Measurements from ENCODE around the gene KCTD2. TPM values are rescaled to one million over a fixed set of nuclear protein-coding genes. Genes with fewer than 3 reads are reported as not detected.

The KCTD2 gene
- total and polyA plus RNA-seq, 2 of the 13 experiments (the other 11 are each of a cell fraction or from before 2014, with no cell fraction given): 28.3 to 32.6 TPM

DNA sequence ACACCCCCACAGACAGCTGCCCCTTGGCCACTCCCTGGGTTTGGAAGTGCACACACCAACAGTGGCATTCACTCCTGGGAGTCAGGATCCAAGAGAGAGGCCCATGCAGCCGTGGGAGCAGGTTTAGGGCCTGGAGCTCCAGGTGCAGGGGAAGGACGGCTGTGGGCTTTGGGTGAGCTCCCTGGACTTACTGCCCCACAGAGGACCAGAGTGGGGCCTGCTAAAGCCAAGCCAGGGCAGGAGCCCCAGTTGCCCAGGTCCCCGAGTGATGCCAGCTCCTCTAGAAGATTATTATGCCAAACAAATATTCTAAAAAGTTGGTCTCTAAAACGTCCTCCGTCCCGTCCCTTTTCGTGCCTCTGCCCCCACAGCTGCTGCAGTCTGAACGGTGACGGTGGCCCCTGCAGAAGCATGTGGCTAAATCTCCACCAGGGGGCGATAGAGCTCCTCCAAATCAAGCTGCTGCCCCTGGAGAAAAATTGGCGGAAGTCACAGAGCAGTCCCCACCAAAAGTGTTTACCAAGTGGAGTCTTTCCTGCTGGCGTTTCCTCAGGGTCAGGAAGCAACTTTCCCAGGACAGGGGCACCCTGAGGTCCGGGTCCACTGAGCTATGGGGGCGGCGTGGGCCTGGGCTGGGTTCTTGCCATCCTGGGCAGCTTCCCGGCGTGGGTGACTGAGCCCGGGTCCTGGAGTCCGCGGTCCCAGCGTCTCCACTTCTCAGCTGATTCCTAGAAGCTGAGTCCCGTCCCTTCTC, 67.0 kb downstream of the KCTD2 start:
- in situ Hi-C loops (cut with HindIII; ENCODE audit: extremely low pct_ligation_motif_present, low pct_unique_long_range_greater_than_20kb): loop anchor here (5.0 kb wide), 1 partner anchor 298 kb away; no protein-coding TSS in a partner anchor
- H3K9me3 ChIP-seq (ENCODE audit: low read length): no peaks in the 10 kb centered on the region
- peak overlapping the region; percentile 48 for H3K4me2 ChIP-seq (ENCODE audit: low read depth, low read length)
- intact Hi-C loops (cut with micrococcal nuclease; ENCODE audit: unreplicated experiment): loop anchor here (1.0 to 5.0 kb wide), 3 partner anchors 57 to 123 kb away; no protein-coding TSS in a partner anchor
- BruUV-seq (replicated peaks): no TSS peak
- no peaks in the 10 kb centered on the region for H4K20me1 ChIP-seq (ENCODE audit: insufficient read depth, low read length)
- peak overlapping the region; percentile 7; the same call in 1 of the 2 replicates for H3K9ac ChIP-seq (ENCODE audit: insufficient read depth, low read depth, low read length)
- WGBS (ENCODE audit: low lambda C conversion rate): 39% methylated on average over 21 of the region's 22 CpGs
- peak overlapping the region; percentile 19 for H3K27ac ChIP-seq (ENCODE audit: extremely low read length, insufficient read depth, low read length)
- ATAC-seq (peak; percentile 74), DNase-seq (ENCODE audit: low spot score) (peak; percentile 84), FAIRE-seq (peak; percentile 97)
- no peak overlapping the region for H2AFZ ChIP-seq (ENCODE audit: low read length)
- peaks cover 0 to 3% of the 10 kb centered on the region in 2 experiments; a peak in 3 of 5 replicates for H3K36me3 ChIP-seq (replicated peaks in 1 of 2; ENCODE audit: control insufficient read depth in 1 of 2, insufficient read depth in 2 of 2, low read length in 2 of 2)
- peaks cover 0 to under 1% of the 10 kb centered on the region in 2 experiments; a peak in 1 of 5 replicates for H3K27me3 ChIP-seq (ENCODE audit: control insufficient read depth in 1 of 2, insufficient read depth in 2 of 2, low read length in 2 of 2)
- ChIA-PET CTCF (ENCODE audit: low intra/inter-chr PET ratio, low total read pairs) (interaction anchor here (1.0 to 2.4 kb wide), 8 partner anchors 10 to 125 kb away, joined by 3 to 26 read pairs (median 8); partner anchors contain the start of gene NT5C), POLR2A (interaction anchor here (0.6 to 2.3 kb wide), 24 partner anchors 8 to 175 kb away, joined by 3 to 19 read pairs (median 4); partner anchors contain the start of genes GGA3, JPT1, NT5C and NUP85)
- H3K79me2 ChIP-seq (ENCODE audit: insufficient read depth, low read length): peaks cover 8% of the 10 kb centered on the region
- H3K4me1 ChIP-seq (ENCODE audit: insufficient read depth, low read length): peaks cover 36% of the 10 kb centered on the region
- no peak overlapping the region; a peak in 1 of 6 replicates for H3K4me3 ChIP-seq (replicated peaks in 1 of 3; ENCODE audit: insufficient read depth in 1 of 3, low read depth in 2 of 3, low read length in 3 of 3)
- TF ChIP-seq ASH2L (IDR thresholded peaks at IDR 0.05; ENCODE audit: insufficient read length, low read depth, low read length): no peak
- TF ChIP-seq, protein P1, sequence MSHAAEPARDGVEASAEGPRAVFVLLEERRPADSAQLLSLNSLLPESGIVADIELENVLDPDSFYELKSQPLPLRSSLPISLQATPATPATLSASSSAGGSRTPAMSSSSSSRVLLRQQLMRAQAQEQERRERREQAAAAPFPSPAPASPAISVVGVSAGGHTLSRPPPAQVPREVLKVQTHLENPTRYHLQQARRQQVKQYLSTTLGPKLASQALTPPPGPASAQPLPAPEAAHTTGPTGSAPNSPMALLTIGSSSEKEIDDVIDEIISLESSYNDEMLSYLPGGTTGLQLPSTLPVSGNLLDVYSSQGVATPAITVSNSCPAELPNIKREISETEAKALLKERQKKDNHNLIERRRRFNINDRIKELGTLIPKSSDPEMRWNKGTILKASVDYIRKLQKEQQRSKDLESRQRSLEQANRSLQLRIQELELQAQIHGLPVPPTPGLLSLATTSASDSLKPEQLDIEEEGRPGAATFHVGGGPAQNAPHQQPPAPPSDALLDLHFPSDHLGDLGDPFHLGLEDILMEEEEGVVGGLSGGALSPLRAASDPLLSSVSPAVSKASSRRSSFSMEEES (CRISPR knock-in tag; IDR thresholded peaks at IDR 0.05): 0 out of 2 replicates have a peak, but pooled peaks have one; percentile 32
- TF ChIP-seq HHEX (CRISPR knock-in tag; IDR thresholded peaks at IDR 0.05): no peak
- TF ChIP-seq IRX3 (CRISPR knock-in tag; IDR thresholded peaks at IDR 0.05; ENCODE audit: borderline replicate concordance, low read depth): no peak
- TF ChIP-seq HOXA5 (CRISPR knock-in tag; IDR thresholded peaks at IDR 0.05): 0 out of 2 replicates have a peak, but pooled peaks have one; percentile 30
- TF ChIP-seq, protein P2, sequence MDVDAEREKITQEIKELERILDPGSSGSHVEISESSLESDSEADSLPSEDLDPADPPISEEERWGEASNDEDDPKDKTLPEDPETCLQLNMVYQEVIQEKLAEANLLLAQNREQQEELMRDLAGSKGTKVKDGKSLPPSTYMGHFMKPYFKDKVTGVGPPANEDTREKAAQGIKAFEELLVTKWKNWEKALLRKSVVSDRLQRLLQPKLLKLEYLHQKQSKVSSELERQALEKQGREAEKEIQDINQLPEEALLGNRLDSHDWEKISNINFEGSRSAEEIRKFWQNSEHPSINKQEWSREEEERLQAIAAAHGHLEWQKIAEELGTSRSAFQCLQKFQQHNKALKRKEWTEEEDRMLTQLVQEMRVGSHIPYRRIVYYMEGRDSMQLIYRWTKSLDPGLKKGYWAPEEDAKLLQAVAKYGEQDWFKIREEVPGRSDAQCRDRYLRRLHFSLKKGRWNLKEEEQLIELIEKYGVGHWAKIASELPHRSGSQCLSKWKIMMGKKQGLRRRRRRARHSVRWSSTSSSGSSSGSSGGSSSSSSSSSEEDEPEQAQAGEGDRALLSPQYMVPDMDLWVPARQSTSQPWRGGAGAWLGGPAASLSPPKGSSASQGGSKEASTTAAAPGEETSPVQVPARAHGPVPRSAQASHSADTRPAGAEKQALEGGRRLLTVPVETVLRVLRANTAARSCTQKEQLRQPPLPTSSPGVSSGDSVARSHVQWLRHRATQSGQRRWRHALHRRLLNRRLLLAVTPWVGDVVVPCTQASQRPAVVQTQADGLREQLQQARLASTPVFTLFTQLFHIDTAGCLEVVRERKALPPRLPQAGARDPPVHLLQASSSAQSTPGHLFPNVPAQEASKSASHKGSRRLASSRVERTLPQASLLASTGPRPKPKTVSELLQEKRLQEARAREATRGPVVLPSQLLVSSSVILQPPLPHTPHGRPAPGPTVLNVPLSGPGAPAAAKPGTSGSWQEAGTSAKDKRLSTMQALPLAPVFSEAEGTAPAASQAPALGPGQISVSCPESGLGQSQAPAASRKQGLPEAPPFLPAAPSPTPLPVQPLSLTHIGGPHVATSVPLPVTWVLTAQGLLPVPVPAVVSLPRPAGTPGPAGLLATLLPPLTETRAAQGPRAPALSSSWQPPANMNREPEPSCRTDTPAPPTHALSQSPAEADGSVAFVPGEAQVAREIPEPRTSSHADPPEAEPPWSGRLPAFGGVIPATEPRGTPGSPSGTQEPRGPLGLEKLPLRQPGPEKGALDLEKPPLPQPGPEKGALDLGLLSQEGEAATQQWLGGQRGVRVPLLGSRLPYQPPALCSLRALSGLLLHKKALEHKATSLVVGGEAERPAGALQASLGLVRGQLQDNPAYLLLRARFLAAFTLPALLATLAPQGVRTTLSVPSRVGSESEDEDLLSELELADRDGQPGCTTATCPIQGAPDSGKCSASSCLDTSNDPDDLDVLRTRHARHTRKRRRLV (CRISPR knock-in tag; IDR thresholded peaks at IDR 0.05): no peak
- no peak for TF ChIP-seq ZNF263 (CRISPR knock-in tag; IDR thresholded peaks at IDR 0.05)
- TF ChIP-seq RFXAP (CRISPR knock-in tag; IDR thresholded peaks at IDR 0.05; ENCODE audit: borderline replicate concordance): peak; percentile 22; the same call in 1 of the 2 replicates
- no peak; the same call in 1 of the 2 replicates for TF ChIP-seq ZNF350 (CRISPR knock-in tag; IDR thresholded peaks at IDR 0.05; ENCODE audit: borderline replicate concordance, low read depth)
- no peak for TF ChIP-seq MBD4 (IDR thresholded peaks at IDR 0.05; ENCODE audit: borderline replicate concordance, low read length)
- peak; percentile 42; the same call in 1 of the 2 replicates for TF ChIP-seq ZSCAN9 (CRISPR knock-in tag; IDR thresholded peaks at IDR 0.05; ENCODE audit: borderline replicate concordance)
- TF ChIP-seq ZNF558 (CRISPR knock-in tag; IDR thresholded peaks at IDR 0.05; ENCODE audit: borderline replicate concordance): no peak
- TF ChIP-seq ZNF446 (CRISPR knock-in tag; IDR thresholded peaks at IDR 0.05): no peak
- TF ChIP-seq ZBTB38 (CRISPR knock-in tag; IDR thresholded peaks at IDR 0.05): peak; percentile 96
- no peak for TF ChIP-seq SCMH1 (CRISPR knock-in tag; IDR thresholded peaks at IDR 0.05; ENCODE audit: borderline replicate concordance)

Measured in HepG2 (cell line).